NOMO-1 (cell line): ENCODE results near the gene AGFG1.

Experiments
- DNase-seq, 2 experiments: peaks; one replicate each; lab custom pipeline; 2025; ENCODE audit not compliant: unreplicated experiment in 2 of 2; lab: John Stamatoyannopoulos, UW

The AGFG1 gene, protein sequence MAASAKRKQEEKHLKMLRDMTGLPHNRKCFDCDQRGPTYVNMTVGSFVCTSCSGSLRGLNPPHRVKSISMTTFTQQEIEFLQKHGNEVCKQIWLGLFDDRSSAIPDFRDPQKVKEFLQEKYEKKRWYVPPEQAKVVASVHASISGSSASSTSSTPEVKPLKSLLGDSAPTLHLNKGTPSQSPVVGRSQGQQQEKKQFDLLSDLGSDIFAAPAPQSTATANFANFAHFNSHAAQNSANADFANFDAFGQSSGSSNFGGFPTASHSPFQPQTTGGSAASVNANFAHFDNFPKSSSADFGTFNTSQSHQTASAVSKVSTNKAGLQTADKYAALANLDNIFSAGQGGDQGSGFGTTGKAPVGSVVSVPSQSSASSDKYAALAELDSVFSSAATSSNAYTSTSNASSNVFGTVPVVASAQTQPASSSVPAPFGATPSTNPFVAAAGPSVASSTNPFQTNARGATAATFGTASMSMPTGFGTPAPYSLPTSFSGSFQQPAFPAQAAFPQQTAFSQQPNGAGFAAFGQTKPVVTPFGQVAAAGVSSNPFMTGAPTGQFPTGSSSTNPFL

DNA sequence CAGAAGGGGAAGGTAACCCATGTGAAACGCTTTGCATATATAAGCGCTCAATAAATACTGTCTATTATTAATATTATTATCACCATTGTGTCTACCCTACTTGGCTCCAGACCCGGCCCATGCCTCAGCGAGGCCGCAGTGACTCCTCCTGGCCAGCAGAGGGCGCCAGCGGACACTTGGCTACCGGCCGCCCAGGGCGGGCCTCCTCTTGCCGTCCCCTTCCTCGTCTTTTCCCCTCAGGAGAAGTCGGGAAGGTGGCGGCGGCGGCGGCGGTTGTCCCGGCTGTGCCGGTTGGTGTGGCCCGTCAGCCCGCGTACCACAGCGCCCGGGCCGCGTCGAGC, at the start of gene AGFG1:
Gene AGFG1 (plus strand): TSS at position 233 of the 341 bp plus-strand sequence. CDS start 266 bp downstream, outside the sequence.
- DNase-seq: peak; percentile 69 to 78

DNA sequence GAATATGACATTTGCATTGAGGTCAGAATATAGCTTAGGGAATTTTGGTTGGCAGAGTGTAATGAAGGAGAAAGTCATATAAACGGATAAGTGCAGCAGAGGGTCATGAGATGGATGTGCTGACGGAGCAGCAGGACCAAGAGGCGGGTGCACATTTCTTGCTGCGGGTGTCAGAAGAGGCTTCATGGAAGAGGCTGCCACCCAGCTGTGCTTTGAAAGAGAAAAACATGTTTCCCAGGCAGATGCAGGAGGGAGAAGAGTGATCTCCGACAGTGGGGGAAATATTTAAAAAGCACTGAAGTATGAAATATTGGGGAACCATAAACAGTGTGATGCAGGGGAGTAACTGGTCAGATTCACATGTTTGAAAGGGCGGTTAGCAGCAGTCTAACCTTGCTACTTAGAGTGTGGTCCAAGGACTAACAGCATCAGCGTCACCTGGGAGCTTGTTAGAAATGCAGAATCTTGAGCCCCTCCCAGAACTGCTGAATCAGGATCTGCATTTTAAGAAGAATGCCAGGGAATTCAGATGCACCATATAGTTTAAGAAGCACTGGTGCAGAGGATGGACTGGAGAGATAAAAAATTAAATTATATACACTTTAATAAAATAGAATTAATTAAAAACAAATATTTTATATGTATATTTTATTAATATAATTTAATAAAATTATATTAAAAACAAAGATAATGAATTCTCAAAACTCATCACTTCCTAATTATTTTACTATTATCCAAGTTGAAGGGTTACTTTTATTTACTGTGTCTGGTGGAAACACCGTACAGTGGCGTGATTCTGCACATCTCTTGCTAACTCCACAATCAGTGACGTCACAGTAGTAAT, 48.1 kb upstream of the AGFG1 start:
- no peak for DNase-seq

DNA sequence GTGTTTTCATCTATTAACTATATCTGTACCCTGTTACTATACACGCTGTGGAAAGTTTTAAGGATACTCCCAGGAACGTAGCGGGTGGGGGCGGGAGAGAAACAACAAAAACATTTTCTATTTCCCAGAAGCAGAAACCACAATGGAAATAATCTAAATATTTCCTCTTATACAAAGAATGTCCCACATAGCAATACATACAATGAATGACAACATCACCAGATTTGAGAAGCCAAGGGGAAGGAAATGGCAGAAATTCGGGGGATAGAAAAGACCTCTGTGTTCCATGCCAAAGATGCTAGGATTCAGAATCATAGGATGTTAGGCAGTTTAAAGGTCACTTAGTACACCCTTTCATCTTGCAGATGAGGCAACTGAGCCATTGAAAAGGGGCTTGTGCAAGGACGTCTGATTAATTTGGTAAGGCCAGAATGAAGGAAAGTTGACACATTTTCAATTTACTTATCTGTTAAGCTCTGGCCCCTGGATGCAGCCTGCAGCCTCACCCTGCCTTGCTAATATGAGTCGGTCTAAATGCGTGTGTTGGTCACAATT, 43.1 kb upstream of the AGFG1 start:
- no peak for DNase-seq

DNA sequence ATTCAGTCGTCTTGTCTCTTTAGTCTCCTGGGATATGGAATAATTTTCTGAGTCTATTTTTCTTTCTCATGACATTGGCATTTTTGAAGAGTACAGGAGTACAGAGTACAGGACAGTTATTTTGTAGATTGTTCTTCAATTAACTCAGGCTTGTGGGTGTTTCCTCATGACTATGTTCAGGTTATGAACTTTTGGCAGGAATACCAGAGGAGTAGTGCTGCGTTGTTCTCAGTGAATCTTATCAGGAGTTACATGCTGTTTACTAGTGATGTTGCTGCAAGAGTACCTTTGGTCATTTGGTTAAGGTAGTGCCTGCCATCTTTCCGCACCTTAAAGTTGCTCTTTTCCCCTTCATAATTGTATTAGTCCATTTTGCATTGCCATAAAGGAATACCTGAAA, 41.3 kb upstream of the AGFG1 start:
- DNase-seq: no peak

DNA sequence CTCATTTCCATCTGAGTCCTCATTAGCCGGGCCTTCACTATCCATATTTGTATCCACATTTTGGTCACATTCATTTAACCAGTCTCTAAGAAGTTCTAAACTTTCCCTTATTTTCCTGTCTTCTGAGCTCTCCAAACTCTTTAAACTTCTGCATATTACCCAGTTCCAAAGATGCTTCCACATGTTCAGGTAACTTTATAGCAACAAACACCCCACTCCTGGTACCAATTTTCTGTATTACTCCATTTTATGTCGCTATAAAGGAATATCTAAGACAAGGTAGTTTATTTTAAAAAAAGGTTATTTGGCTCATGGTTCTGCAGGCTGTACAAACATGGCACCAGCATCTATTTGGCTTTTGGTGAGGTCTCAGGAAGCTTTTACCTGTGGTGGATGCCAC, 38.8 kb upstream of the AGFG1 start:
- no peak for DNase-seq

DNA sequence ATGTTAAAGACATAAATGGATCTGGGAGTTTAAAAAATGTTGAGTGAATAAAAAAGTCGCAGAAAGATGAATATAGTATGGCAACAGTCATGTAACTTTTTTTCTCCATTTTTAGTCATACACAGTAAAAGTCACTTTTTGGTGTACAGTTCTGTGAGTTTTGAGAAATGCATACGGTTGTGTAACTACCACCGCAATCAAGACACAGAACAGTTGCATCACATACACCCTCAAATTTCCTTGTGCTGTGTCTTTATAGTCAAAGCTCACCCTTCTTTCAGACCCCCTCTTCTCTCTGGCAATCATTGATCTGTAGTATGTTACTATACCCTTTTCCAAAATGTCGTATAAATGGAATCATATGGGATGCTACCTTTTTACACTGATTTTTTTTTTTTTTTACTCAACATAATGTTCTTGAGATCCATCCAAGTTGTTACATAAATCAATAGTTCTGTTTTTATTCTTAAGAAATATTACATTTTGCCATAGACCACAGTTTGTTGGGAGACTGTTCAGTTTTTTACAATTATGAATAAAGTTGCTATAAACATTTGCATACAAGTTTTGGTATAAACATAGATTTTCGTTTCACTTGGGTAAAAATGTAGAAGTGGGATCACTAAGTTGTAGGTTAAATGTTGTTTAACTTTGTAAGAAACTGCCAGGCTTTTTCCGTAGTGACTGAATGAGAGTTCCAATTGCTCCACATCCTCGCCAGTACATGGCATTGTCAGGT, 35.4 kb upstream of the AGFG1 start:
- peak; percentile 44 to 88 for DNase-seq

DNA sequence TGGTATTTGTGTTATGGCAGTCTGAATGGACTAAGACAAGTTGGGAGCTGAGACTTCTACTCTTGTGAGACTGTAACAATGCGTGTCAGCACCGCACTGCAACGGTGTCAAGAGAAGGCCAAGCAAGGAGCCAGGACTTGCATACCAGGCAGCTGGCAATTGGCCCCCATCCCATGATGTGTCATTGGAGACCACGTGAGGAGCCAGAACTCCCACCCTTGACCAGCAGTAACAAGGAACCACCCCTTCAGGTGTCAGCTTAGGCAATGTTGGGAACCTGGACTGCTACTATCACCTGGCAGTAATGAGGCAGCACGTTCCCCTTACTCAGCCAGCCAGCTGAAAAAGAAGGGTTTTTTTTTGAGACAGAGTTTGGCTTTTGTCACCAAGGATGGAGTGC, 32.7 kb upstream of the AGFG1 start:
- DNase-seq: no peak

DNA sequence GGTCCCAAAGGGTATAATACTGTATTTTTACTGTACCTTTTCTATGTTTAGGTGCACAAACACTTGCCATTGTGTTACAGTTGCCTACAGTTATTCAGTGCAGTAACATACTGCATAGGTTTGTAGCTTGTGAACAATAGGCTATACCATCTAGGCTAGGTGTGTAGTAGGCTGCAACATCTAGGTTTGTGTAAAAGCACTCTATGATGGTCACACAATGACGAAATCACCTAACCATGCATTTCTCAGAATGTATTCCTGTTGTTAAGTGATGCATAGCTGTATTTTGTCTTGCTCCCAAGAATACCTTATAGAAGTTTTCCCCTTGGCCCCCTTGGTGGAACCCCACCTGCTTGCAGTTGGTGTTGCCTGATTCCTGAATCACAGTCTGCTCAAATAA, 29.3 kb upstream of the AGFG1 start:
- DNase-seq: no peak

DNA sequence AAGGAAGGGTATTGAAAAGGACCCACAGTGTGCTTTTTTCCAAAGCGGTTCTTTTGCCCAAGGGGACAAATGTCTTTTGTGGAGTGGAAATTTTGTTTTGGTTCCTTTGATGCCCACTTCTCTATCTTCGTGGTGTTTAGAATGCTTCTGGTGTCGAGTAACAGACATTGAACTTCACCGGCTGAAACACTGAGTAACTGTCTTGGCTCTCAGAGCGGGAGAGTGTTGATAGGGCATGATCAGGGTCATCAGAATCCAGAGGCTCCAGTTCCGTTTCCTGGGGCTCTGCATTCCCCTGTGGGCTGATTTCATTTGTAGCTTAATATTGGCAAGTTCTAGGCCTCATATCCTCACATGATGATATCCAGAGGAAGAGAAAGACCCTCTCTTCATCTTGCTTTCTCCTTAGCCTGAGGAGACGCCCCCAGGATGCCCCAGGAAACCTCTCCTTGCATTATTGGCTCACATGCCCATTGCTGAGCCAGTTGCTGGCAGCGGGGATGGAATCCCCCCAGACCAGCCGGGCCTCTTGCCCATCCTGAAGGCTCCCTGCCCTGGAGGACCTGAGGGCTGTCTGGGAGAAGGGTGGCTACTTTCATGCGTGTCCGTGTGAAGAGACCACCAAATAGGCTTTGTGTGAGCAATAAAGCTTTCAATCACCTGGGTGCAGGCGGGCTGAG, 27.9 kb upstream of the AGFG1 start:
- no peak for DNase-seq

DNA sequence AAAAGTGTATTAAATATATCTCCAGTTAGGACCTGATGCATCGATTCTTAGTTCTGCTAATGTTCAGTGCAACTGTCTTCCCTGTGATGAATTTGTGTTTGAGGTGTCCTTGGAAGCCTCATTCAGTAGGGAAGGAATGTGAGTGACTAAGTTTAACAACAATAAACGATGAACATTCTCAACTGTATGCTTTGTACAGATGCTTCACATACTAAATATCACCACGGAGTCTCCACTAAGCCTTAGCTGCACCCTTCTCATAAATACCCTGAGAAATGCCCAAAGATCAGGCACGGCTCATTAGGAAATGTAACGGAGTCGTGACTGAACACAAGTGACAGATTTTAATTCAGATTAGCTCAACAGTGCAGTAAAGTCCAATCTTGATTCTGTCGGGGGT, 24.4 kb upstream of the AGFG1 start:
- no peak for DNase-seq

DNA sequence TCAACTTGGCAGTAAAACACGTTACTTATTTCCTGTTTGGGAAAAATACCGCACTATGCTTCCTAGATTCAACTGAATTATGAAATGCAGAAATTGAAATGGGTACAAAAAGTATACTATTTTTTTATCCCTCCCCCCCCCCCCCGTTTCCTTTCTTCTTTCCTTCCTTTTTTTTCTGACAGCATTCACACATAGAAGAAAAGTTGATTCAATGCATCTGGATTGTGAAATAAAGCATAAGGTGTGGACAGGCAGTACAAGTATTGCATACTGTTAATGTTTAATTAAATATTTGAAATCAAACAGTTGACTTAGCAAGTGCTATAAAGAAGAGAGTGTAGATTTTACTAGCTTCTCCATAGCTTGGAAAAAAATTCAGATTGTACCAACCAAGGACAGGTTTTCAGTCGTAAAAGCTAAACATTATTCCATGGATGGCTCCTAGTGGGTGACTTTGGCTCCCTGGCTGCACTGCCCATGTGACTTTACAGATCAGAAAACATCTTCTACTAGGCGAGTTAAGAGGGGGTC, 21.6 kb upstream of the AGFG1 start:
- DNase-seq: peak; percentile 2 to 67

DNA sequence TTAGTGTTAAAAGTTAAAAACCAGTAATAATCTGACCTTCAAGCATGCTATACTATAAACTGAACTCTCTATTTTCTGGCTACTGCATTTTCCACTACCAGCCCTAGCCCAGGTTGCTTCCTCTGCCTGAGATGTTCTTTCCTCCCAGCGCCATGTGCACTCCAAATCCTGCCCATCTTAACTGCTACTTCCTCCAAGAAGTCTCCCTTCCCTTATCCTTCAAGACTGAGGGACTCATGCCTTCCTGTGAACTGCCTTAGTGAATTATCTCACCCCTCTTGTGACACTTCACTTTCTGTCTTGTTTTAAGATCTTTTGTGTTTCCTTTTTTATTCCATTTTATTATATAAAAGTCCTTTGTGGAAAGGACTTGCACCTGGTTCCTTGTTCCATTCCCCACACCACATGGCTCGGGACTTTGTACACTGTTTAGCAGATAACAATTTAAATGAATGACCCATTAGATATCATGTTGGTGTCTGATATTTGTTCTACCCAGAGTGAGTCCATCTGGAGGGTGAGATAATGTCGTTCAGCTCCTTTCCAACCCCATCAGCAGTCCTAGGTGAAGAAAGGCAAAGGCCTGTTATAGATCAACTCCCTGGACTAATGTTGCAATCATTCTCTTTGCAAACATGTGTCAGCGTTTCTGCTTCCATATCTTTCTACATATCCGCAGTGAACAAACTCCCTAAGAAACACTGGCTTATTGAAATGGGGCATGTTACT, 20.9 kb upstream of the AGFG1 start:
- DNase-seq: peak; percentile 27 to 84

DNA sequence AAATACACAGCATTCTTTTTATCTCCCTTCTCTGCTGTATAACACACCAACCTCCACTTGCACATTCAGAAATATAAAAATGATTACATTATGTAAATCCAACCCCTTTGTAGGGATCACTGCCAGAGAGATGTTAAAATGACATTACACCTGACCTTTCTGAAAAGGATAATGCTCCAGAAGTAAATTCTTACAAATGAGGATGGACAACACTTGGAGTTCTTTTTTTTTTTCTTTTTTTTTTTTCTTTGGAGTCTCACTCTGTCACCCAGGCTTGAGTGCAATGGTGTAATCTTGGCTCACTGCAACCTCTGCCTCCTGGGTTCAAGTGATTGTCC, 20.3 kb upstream of the AGFG1 start:
- no peak for DNase-seq

DNA sequence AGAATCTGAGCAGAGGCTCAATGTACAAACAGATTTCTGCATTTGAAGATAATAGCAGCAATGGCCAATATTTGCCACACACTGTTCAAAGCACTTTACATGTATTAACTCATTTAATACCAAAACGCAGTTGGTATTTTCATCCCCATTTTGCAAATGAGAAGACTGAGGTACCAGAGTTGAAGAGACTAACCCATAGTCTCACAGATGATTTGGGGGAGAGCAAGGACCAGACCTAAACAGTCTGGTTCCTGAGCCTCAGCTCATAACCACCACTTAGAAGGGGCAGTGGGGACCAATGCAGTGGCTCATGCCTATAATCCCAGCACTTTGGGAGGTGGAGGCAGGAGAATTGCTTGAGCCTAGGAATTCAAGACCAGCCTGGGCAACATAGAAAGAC, 18.1 kb upstream of the AGFG1 start:
- no peak for DNase-seq

DNA sequence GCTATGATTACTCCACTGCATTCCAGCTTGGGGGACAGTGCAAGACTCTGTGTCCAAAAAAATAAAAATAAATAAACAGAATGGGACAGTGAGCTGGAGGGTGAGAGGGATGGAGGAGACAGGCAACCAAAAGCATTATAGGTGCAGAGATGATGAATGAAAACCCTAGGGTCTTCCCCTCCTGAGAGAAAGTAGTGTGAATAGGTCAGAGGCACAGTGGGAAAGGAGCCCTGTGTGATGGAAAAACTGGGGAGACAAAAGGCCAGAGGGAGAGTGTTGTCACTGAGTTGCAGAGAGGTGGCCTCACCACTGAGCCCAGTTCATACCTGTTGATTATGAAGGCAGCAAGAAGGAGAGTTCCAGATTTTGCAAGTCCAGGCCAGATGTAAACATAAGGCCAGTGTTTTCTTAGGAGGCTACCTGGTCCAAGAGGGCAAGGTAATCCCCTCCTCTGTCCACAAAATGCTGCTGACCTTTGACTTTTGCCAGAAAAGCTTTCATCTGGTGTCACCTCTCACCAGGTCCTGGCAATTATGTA, 17.6 kb upstream of the AGFG1 start:
- DNase-seq: no peak

DNA sequence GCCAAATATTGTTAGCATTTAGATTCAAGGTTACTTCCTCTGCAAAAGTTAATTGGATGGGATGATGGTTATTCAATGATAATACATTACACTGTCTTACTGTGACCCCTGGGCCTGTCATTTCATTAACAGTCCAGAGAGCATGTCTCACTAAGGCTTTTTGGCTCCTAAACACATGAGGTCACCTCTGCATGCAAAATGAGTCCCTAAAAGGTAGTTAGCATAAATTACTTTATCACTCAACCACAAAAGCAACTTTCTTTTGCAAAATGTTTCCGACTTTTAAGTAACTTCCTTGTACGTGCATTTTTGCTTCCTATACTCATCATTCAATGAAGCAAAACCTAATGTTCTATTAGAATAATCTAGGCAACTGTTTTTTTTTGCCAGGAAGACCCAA, 16.8 kb upstream of the AGFG1 start:
- DNase-seq: no peak

DNA sequence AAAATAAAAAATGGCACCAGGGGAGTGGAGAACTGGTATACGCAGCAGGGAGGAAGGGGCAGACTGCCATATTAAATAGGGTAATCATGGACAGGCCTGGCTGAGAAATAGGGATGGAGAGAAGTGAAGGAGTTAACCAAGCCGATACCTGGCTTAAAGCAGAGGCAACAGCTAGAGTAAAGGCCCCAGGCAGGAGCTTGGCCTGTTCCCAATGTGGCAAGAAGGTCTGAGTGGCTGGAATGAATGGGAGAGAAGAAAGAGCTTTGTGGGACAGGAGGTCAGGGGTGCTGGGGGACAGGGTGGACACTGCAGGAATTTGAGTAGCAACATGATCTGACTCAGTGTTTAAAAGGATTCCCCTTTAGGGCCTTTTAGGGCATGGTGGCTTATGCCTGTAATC, 15.9 kb upstream of the AGFG1 start:
- no peak for DNase-seq

DNA sequence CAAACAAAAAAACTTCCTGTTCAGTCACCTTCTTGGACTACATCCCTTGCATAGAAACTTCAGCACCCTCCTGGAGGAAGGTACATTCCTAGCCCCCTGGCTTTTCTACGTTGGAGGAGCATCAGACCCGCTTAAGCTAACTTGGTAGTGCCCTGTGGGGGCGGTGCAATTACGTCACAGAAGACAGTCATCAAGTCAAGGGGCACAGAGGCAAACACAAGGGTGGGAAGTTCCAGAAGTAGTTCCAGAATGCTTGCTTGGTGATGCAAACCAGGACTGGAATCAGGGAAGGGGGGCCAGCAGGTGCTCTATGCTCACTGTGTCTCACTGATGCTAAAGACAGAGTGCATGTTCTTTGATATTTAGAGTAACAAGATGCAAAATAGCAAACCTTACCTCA, 15.2 kb upstream of the AGFG1 start:
- no peak for DNase-seq

DNA sequence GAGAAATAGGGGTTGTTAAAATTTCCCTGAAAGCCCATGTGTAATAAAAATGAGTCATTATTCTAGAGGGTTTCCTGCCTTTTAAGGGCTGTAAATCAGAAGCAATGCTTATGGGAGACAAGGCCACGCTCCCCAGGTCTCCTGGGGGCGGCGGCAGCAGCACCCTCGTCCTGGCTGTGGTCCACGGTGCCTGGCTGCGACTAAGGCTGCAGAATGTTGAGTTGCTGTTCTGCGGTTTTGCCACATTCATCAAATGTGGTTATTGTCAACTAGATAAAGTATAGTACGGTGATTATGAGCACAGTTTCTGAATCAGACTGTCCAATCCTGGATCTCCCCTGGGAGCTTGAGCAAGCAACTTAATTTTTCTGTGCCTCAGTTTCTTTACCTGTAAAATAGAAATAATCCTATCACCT, 11.9 kb upstream of the AGFG1 start:
- peak; percentile 74 to 75 for DNase-seq
